Activated CD4-positive, alpha-beta T cell treated with anti-CD3 and anti-CD28 coated beads, Interleukin-10, Interleukin-2, amounts not matched to agents 100 ng/mL and 50 ng/mL, durations not matched to agents 16 hours and 8 hours (primary cell): ENCODE data around the gene DNM3.
"Not testable (repeated sequence)": the region's sequence is repeated elsewhere in the genome, so short reads cannot be mapped to it uniquely, and the experiment has no call there.

Experiments used
- DNase-seq: peaks from one replicate; pipeline ENCODE4 v3.0.0-alpha.2; 2020

Gene DNM3

GRCh38 chr1:172051898-172052297 lies 210.6 kb downstream of the DNM3 start:
- no peak for DNase-seq

- no peak for DNase-seq
These were observed 212.9 kb downstream of the DNM3 start for GRCh38 chr1:172054172-172054571.

GRCh38 chr1:172055816-172056419 lies 214.6 kb downstream of the DNM3 start:
- DNase-seq = not testable (repeated sequence)

GRCh38 chr1:172068334-172068733 lies 227.0 kb downstream of the DNM3 start:
- no peak for DNase-seq

- DNase-seq = no peak
These were observed 227.8 kb downstream of the DNM3 start for GRCh38 chr1:172069051-172069450.

- DNase-seq = no peak
These were observed 228.2 kb downstream of the DNM3 start for GRCh38 chr1:172069534-172069933.

GRCh38 chr1:172070055-172070454 lies 228.8 kb downstream of the DNM3 start:
- DNase-seq = no peak

- no peak for DNase-seq
These were observed 230.4 kb downstream of the DNM3 start for GRCh38 chr1:172071746-172072145.

- not testable (repeated sequence) for DNase-seq
These were observed 238.6 kb downstream of the DNM3 start for GRCh38 chr1:172079859-172080258.

GRCh38 chr1:172083191-172083590 lies 241.9 kb downstream of the DNM3 start:
- no peak for DNase-seq

GRCh38 chr1:172084876-172085275 lies 243.6 kb downstream of the DNM3 start:
- DNase-seq = no peak

- DNase-seq = no peak
These were observed 244.0 kb downstream of the DNM3 start for GRCh38 chr1:172085317-172085716.

- no peak for DNase-seq
These were observed 244.8 kb downstream of the DNM3 start for GRCh38 chr1:172086137-172086536.

- DNase-seq = no peak
These were observed 247.0 kb downstream of the DNM3 start for GRCh38 chr1:172088256-172088655.

- DNase-seq = peak; percentile 70
These were observed 248.6 kb downstream of the DNM3 start for GRCh38 chr1:172089768-172090510.

- no peak for DNase-seq
These were observed 249.2 kb downstream of the DNM3 start for GRCh38 chr1:172090511-172090817.

- DNase-seq = no peak
These were observed 254.5 kb downstream of the DNM3 start for GRCh38 chr1:172095846-172096245.

GRCh38 chr1:172105230-172105629 lies 263.9 kb downstream of the DNM3 start:
- no peak for DNase-seq

GRCh38 chr1:172107316-172107975 lies 266.1 kb downstream of the DNM3 start:
- no peak for DNase-seq

- DNase-seq = no peak
These were observed 267.0 kb downstream of the DNM3 start for GRCh38 chr1:172108161-172108893.

GRCh38 chr1:172109359-172109758 lies 268.1 kb downstream of the DNM3 start:
- DNase-seq = no peak

GRCh38 chr1:172112576-172112975 lies 271.3 kb downstream of the DNM3 start:
- DNase-seq = peak; percentile 8

GRCh38 chr1:172117800-172118199 lies 276.5 kb downstream of the DNM3 start:
- DNase-seq = peak; percentile 60

- no peak for DNase-seq
These were observed 277.3 kb downstream of the DNM3 start for GRCh38 chr1:172118618-172119017.
